Upper lobe of right lung (tissue), 1 donor: ENCODE results near the gene RPL36AL. TPM values are rescaled to one million over a fixed set of nuclear protein-coding genes. Genes with fewer than 3 reads are reported as not detected.

Experiments used
- ATAC-seq: fragments of 200-7000 bp; cut with Tn5 transposase; one replicate; pipeline ENCODE4 v1.9.1; 2020; ENCODE audit warnings: mild to moderate bottlenecking, moderate library complexity
- DNase-seq: peaks from one replicate; pipeline ENCODE4 v3.0.0-alpha.2; 2020
- H3K27ac ChIP-seq: fragments of 200-600 bp; one replicate; pipeline ENCODE4 v1.8.0; 2022
- H3K27me3 ChIP-seq: fragments of 200-600 bp; one replicate; pipeline ENCODE4 v1.8.0; 2022; ENCODE audit warnings: mild to moderate bottlenecking
- H3K36me3 ChIP-seq: fragments of 200-600 bp; one replicate; pipeline ENCODE4 v1.8.0; 2022
- H3K4me1 ChIP-seq: fragments of 200-600 bp; one replicate; pipeline ENCODE4 v1.8.0; 2022
- H3K4me3 ChIP-seq: fragments of 200-600 bp; one replicate; pipeline ENCODE4 v1.8.0; 2022; ENCODE audit warnings: mild to moderate bottlenecking
- H3K9me3 ChIP-seq: fragments of 200-600 bp; one replicate; pipeline ENCODE4 v1.8.0; 2022
- intact Hi-C: fragments of 100-400 bp; cut with DNase I; formaldehyde crosslinking; loops from one replicate; pipeline ENCODE4 v1.11.0; 2022
- total RNA-seq: library from RNA; stranded (reverse); fragmentation: NEBNext Ultra II Directional; extraction: Animal tissue kit (Norgen Biotek cat#: 25700); gene quantifications from one replicate; pipeline ENCODE4 v1.2.1, GENCODE V29; 2021
- TF ChIP-seq, protein P1 (sequence below): fragments of 200-600 bp; IDR thresholded peaks from one replicate; pipeline ENCODE4 v1.8.0; 2022; ENCODE audit warnings: antibody characterized with exemption
- donor health status: DM: no; HTN: yes; CAD: no; lungs with severe emphysema.

Gene RPL36AL
- total RNA-seq, 1 donor from 2014 or later = 157 TPM

DNA sequence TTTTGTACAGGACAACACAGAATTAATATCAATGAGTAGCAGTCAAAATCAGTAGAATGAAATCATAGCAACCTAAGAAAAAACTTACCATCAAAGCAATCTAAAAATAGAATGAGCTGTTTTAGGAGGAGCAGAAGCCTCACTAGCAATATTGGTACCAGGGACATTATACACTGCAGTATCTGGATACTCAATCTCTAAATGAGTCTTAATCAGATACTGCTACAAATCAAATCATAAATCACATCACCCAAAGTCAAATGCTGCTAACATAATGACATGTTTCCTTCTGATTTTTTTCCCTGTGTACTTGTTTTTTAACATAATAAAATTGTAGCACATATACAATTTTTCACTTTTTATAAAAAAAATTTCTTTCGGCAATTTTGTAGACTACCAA, 42.3 kb downstream of the RPL36AL start:
- H3K27me3 ChIP-seq = no peaks in the 10 kb centered on the region
- DNase-seq (no peak), ATAC-seq (no peak)
- TF ChIP-seq, protein P1, sequence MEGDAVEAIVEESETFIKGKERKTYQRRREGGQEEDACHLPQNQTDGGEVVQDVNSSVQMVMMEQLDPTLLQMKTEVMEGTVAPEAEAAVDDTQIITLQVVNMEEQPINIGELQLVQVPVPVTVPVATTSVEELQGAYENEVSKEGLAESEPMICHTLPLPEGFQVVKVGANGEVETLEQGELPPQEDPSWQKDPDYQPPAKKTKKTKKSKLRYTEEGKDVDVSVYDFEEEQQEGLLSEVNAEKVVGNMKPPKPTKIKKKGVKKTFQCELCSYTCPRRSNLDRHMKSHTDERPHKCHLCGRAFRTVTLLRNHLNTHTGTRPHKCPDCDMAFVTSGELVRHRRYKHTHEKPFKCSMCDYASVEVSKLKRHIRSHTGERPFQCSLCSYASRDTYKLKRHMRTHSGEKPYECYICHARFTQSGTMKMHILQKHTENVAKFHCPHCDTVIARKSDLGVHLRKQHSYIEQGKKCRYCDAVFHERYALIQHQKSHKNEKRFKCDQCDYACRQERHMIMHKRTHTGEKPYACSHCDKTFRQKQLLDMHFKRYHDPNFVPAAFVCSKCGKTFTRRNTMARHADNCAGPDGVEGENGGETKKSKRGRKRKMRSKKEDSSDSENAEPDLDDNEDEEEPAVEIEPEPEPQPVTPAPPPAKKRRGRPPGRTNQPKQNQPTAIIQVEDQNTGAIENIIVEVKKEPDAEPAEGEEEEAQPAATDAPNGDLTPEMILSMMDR = no peak
- peaks cover 8% of the 10 kb centered on the region for H3K4me1 ChIP-seq
- H3K36me3 ChIP-seq = peaks cover 34% of the 10 kb centered on the region
- no peak overlapping the region for H3K27ac ChIP-seq
- H3K9me3 ChIP-seq = no peaks in the 10 kb centered on the region
- H3K4me3 ChIP-seq = no peak overlapping the region
- intact Hi-C loops = no loop called here

DNA sequence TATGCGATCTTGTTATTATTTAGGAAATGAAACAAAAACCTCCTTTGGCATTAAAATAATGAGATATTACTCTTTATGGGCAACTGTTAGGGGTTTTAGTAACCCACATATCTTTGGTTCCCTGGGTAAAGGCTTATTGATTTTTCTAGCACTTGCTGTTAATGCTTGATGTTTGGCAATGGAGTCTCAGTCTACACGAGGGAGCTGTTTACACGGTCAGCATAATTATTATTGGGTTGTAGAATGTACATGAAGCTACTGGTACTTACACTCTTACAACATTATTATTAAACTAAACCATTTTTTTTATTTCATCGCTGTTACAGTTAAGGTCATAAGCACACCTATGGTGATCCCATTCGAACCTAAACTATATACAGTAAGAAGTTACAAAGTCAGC, 46.4 kb downstream of the RPL36AL start:
- H3K9me3 ChIP-seq = no peaks in the 10 kb centered on the region
- H3K27ac ChIP-seq = no peak overlapping the region
- TF ChIP-seq, protein P1 = no peak
- H3K4me1 ChIP-seq = no peaks in the 10 kb centered on the region
- H3K27me3 ChIP-seq = no peaks in the 10 kb centered on the region
- ATAC-seq (no peak), DNase-seq (no peak)
- intact Hi-C loops = no loop called here
- peaks cover 19% of the 10 kb centered on the region for H3K36me3 ChIP-seq
- no peak overlapping the region for H3K4me3 ChIP-seq

DNA sequence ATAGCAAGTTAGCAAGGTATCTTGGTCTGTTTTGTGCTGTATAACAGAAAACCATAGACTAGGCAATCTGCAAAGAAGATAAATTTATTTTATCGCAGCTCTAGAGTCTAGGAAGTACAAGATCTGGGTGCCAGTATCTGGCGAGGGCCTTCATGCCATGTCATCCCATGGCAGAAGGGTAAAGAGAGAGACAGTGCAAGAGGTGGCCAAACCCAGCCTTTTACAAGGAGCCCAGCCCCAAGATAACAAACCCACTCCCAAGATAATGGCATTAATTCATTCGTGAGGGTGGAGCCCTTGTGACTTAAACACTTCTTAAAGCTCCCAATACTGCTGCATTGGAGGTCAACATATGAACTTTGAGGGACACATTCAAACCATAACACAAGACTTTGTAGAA, 51.1 kb downstream of the RPL36AL start:
- DNase-seq (no peak), ATAC-seq (no peak)
- Histone ChIP-seq H3K27ac (no peak overlapping the region), H3K4me1 (no peaks in the 10 kb centered on the region), H3K27me3 (no peaks in the 10 kb centered on the region), H3K9me3 (no peaks in the 10 kb centered on the region), H3K36me3 (no peaks in the 10 kb centered on the region), H3K4me3 (no peak overlapping the region)
- intact Hi-C loops = no loop called here
- TF ChIP-seq, protein P1 = no peak

Other genes with a start within 250 kb of the RPL36AL start
- gene RPS29, start 34.2 kb downstream of the RPL36AL start, total RNA-seq = 1,185 TPM
- 6.0 TPM for gene LRR1, start 21.7 kb downstream of the RPL36AL start, total RNA-seq
- 27.1 TPM for gene MGAT2, start 173 bp upstream of the RPL36AL start, total RNA-seq
- 5.6 TPM for gene DNAAF2, start 14.6 kb upstream of the RPL36AL start, total RNA-seq
- 0.98 TPM for gene POLE2, start 67.6 kb upstream of the RPL36AL start, total RNA-seq
- gene KLHDC1, start 72.5 kb upstream of the RPL36AL start, total RNA-seq = 7.6 TPM
- gene KLHDC2, start 147.5 kb upstream of the RPL36AL start, total RNA-seq = 45.8 TPM
- gene NEMF, start 232.2 kb upstream of the RPL36AL start, total RNA-seq = 57.4 TPM